HG03066 (cell line): Measurements from ENCODE around the gene FGFR2.

Experiments used
- ATAC-seq: cut with Tn5 transposase; IDR thresholded peaks from one replicate; pipeline ENCODE4 v1.9.1; 2021; ENCODE audit warnings: low read depth; ENCODE audit not compliant: unreplicated experiment

The FGFR2 gene

GRCh38 chr10:121592155-121592890 lies 5.9 kb downstream of the FGFR2 start:
- ATAC-seq = no peak

GRCh38 chr10:121591186-121591585 lies 7.1 kb downstream of the FGFR2 start:
- ATAC-seq = no peak

- ATAC-seq = no peak
Observed at GRCh38 chr10:121590772-121591171, 7.5 kb downstream of the FGFR2 start.

- ATAC-seq = no peak
Observed at GRCh38 chr10:121589553-121589952, 8.7 kb downstream of the FGFR2 start.

GRCh38 chr10:121583857-121584256 lies 14.4 kb downstream of the FGFR2 start:
- no peak for ATAC-seq

GRCh38 chr10:121583258-121583657 lies 15.0 kb downstream of the FGFR2 start:
- ATAC-seq = no peak

- no peak for ATAC-seq
Observed at GRCh38 chr10:121580276-121581116, 17.7 kb downstream of the FGFR2 start.

- ATAC-seq = no peak
Observed at GRCh38 chr10:121579656-121580055, 18.6 kb downstream of the FGFR2 start.

GRCh38 chr10:121578965-121579364 lies 19.3 kb downstream of the FGFR2 start:
- no peak for ATAC-seq

- ATAC-seq = no peak
Observed at GRCh38 chr10:121578298-121578697, 19.9 kb downstream of the FGFR2 start.

GRCh38 chr10:121577568-121577967 lies 20.7 kb downstream of the FGFR2 start:
- ATAC-seq = no peak

GRCh38 chr10:121576139-121576538 lies 22.1 kb downstream of the FGFR2 start:
- ATAC-seq = no peak

GRCh38 chr10:121574519-121575166 lies 23.6 kb downstream of the FGFR2 start:
- ATAC-seq = no peak

GRCh38 chr10:121573538-121573941 lies 24.7 kb downstream of the FGFR2 start:
- ATAC-seq = no peak

- ATAC-seq = no peak
Observed at GRCh38 chr10:121572859-121573537, 25.2 kb downstream of the FGFR2 start.

GRCh38 chr10:121570315-121570714 lies 27.9 kb downstream of the FGFR2 start:
- no peak for ATAC-seq

GRCh38 chr10:121568275-121568674 lies 30.0 kb downstream of the FGFR2 start:
- ATAC-seq = no peak

GRCh38 chr10:121567569-121567968 lies 30.7 kb downstream of the FGFR2 start:
- ATAC-seq = no peak

GRCh38 chr10:121566755-121567154 lies 31.5 kb downstream of the FGFR2 start:
- ATAC-seq = no peak

GRCh38 chr10:121559326-121560026 lies 38.8 kb downstream of the FGFR2 start:
- no peak for ATAC-seq
